BJ (cell line): ENCODE data around the gene HTT-AS. TPM values are rescaled to one million over a fixed set of nuclear protein-coding genes. Genes with fewer than 3 reads are reported as not detected.

ENCODE experiments used
- CTCF ChIA-PET: fragments of 350-600 bp; formaldehyde crosslinking; extraction: SDS; loops from one replicate; lab custom pipeline; 2021; ENCODE audit warnings: antibody characterized with exemption, inconsistent platforms; lab: Yijun Ruan, JAX
- POLR2A ChIA-PET: fragments of 300-600 bp; sonication (Branson Sonifier 250); formaldehyde crosslinking; extraction: SDS; loops from one replicate; lab custom pipeline; 2021; ENCODE audit warnings: antibody characterized with exemption; lab: Charles Lee
- DNase-seq: peaks from one replicate; pipeline ENCODE4 v3.0.0-alpha.2; 2011; ENCODE audit warnings: low read depth
- H3K27me3 ChIP-seq: 2 replicates; pipeline ENCODE4 v1.6.0; 2011; ENCODE audit warnings: low read length; ENCODE audit not compliant: control insufficient read depth, insufficient read depth
- H3K36me3 ChIP-seq: 2 replicates; pipeline ENCODE4 v1.5.1; 2011; ENCODE audit warnings: low read length; ENCODE audit not compliant: control insufficient read depth, insufficient read depth
- H3K4me3 ChIP-seq: 2 replicates; pipeline ENCODE4 v1.5.1; 2011; ENCODE audit warnings: low read depth, mild to moderate bottlenecking, control low read depth, low read length
- CTCF ChIP-seq: IDR thresholded peaks from 2 replicates; pipeline ENCODE4 v1.5.1; 2011; ENCODE audit warnings: low read depth, mild to moderate bottlenecking, control low read depth, inconsistent platforms, low read length, moderate library complexity; ENCODE audit not compliant: insufficient read depth
- polyA minus RNA-seq: library from RNA; depleted of rRNA, polyadenylated mRNA; stranded (reverse); fragments of >200 nt; gene quantifications from 2 replicates; pipeline ENCODE4 v1.2.3, GENCODE V29; 2011; rRNA and poly(A)+ RNA removed
- polyA plus RNA-seq: library from polyadenylated mRNA; depleted of rRNA; stranded (reverse); fragments of >200 nt; gene quantifications from 2 replicates; pipeline ENCODE4 v1.2.3, GENCODE V29; 2011; rRNA removed

HTT-AS gene
- polyA plus RNA-seq = not detected in 2 replicates
- polyA minus RNA-seq = not detected in 2 replicates

- ChIA-PET POLR2A (no interaction called here), CTCF (interaction anchor here (0.6 to 1.1 kb wide), 2 partner anchors 27 to 580 kb away, joined by 4 read pairs; no protein-coding TSS in a partner anchor)
- H3K4me3 ChIP-seq = peak within 1 kb of the TSS; percentile 75
- TF ChIP-seq CTCF = 0 out of 2 replicates have a peak, but pooled peaks have one; percentile 11
- DNase-seq = peak; percentile 72
- no peaks in the 10 kb centered on the region for H3K36me3 ChIP-seq
- no peaks in the 10 kb centered on the region for H3K27me3 ChIP-seq
These were observed at the start of gene HTT-AS, which contains the start of gene HTT for GRCh38 chr4:3074078-3074845. TSS of gene HTT-AS (minus strand) at chr4:3074538. TSS of gene HTT (plus strand) at chr4:3074681. CDS start at chr4:3074826, 145 bp downstream.

GRCh38 chr4:3123181-3123671, 48.9 kb upstream of the HTT-AS start:
- peaks cover 7% of the 10 kb centered on the region for H3K36me3 ChIP-seq
- no peak for DNase-seq
- ChIA-PET CTCF (interaction anchor here (0.7 to 6.6 kb wide), 5 partner anchors 9 to 19 kb away, joined by 3 to 67 read pairs (median 4); no protein-coding TSS in a partner anchor), POLR2A (no interaction called here)
- no peaks in the 10 kb centered on the region for H3K27me3 ChIP-seq
- no peak overlapping the region for H3K4me3 ChIP-seq
- no peak for TF ChIP-seq CTCF

GRCh38 chr4:3122081-3122563, 47.8 kb upstream of the HTT-AS start:
- no peaks in the 10 kb centered on the region for H3K27me3 ChIP-seq
- TF ChIP-seq CTCF = no peak
- DNase-seq = no peak
- H3K36me3 ChIP-seq = peaks cover 6% of the 10 kb centered on the region
- ChIA-PET CTCF (interaction anchor here (1.4 to 6.6 kb wide), 3 partner anchors 13 to 17 kb away, joined by 4 to 67 read pairs (median 21); no protein-coding TSS in a partner anchor), POLR2A (no interaction called here)
- H3K4me3 ChIP-seq = no peak overlapping the region

GRCh38 chr4:3121596-3121995, 47.3 kb upstream of the HTT-AS start:
- no peak for DNase-seq
- ChIA-PET CTCF (interaction anchor here (3.8 to 6.6 kb wide), 2 partner anchors 13 kb away, joined by 21 to 67 read pairs; no protein-coding TSS in a partner anchor), POLR2A (no interaction called here)
- Histone ChIP-seq H3K4me3 (no peak overlapping the region), H3K36me3 (peaks cover 4% of the 10 kb centered on the region), H3K27me3 (no peaks in the 10 kb centered on the region)
- TF ChIP-seq CTCF = no peak

- ChIA-PET POLR2A (no interaction called here), CTCF (interaction anchor here (0.8 to 6.6 kb wide), 3 partner anchors 8 to 14 kb away, joined by 3 to 67 read pairs (median 21); no protein-coding TSS in a partner anchor)
- no peak overlapping the region for H3K4me3 ChIP-seq
- peaks cover 6% of the 10 kb centered on the region for H3K36me3 ChIP-seq
- TF ChIP-seq CTCF = no peak
- H3K27me3 ChIP-seq = no peaks in the 10 kb centered on the region
- no peak for DNase-seq
These were observed 46.8 kb upstream of the HTT-AS start for GRCh38 chr4:3121110-3121509.
